ENCODE results near the gene ATP8B3. TPM values are rescaled to one million over a fixed set of nuclear protein-coding genes. Genes with fewer than 3 reads are reported as not detected.

ATP8B3 gene
- total RNA-seq, 1 experiment from 2014 or later: 9.6 TPM

DNA sequence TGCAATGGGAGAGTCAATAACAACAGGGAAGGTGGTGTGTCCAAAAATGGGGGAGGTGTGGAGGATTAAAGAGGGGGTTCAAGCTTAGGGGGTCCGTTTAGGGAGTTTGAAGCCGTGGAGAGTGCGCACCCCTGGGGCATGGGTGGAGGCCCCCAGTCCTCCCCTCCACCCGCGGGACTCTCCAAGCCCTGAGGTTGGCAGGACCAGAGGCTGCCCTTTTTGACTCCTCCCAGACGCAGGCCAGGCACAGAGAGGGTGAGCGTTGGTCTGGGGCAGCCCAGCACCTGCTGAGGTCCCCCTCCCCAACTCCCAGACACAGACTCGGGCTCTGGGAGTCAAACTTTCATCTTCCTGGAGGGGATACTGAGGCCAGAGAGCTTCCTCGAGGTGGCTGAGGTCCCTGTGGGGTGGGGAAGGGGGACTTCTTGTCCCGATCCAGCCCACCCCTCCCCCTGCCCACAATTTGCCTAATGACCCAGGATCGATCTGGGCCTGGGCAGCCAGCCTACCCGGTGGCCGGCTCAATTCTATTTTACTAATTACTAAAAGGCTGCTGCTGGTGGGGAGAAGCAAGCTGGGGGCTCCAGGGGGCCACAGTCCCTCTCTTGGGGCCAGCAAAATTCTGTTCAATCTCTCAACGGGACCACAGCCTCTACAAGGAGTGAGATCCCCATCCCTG lies 61.6 kb downstream of the ATP8B3 start:
- Histone ChIP-seq H2BK20ac (ENCODE audit: low read depth, low read length, poor library complexity, severe bottlenecking) (no peak overlapping the region), H2BK12ac (ENCODE audit: insufficient read length, low read depth, low read length) (no peak overlapping the region), H3K9ac (ENCODE audit: extremely low read depth, insufficient read length, low read length) (no peak overlapping the region), H3T11ph (ENCODE audit: low read length) (no peak overlapping the region), H4K5ac (ENCODE audit: insufficient read length, low read depth, low read length) (no peak overlapping the region), H3K18ac (ENCODE audit: insufficient read length, low read depth, low read length) (no peak overlapping the region), H2BK15ac (ENCODE audit: low read depth, low read length) (no peak overlapping the region), H3K23me2 (ENCODE audit: insufficient read length, low read depth, low read length, poor library complexity, severe bottlenecking) (peaks cover 19% of the 10 kb centered on the region), H3K79me2 (ENCODE audit: insufficient read depth, low read length) (no peaks in the 10 kb centered on the region), H3K4ac (ENCODE audit: low read depth, low read length) (no peak overlapping the region), H3K4me2 (ENCODE audit: insufficient read depth, insufficient read length, low read length) (no peak overlapping the region), H2AK5ac (ENCODE audit: insufficient read length, low read length) (no peak overlapping the region), H2BK5ac (ENCODE audit: insufficient read length, low read length) (no peak overlapping the region), H3K27ac (ENCODE audit: insufficient read length, low read depth, low read length) (no peak overlapping the region), H3K4me1 (ENCODE audit: insufficient read depth, low read length) (no peaks in the 10 kb centered on the region; the same call in 1 of the 2 replicates), H2AFZ (ENCODE audit: low read length) (no peak overlapping the region), H4K8ac (replicated peaks; ENCODE audit: insufficient read length, low read depth, low read length) (no peak overlapping the region), H3K79me1 (ENCODE audit: insufficient read depth, low read depth, low read length, poor library complexity, severe bottlenecking) (no peaks in the 10 kb centered on the region), H2BK120ac (ENCODE audit: low read depth, low read length, poor library complexity, severe bottlenecking) (no peak overlapping the region), H3K9me3 (ENCODE audit: control insufficient read depth, low read depth, low read length) (no peaks in the 10 kb centered on the region), H3K14ac (ENCODE audit: insufficient read depth, low read length) (no peak overlapping the region; the same call in 1 of the 2 replicates), H4K20me1 (ENCODE audit: control insufficient read depth, insufficient read depth, insufficient read length) (no peaks in the 10 kb centered on the region), H3K56ac (ENCODE audit: insufficient read length, low read depth, low read length) (no peak overlapping the region), H4K91ac (ENCODE audit: insufficient read length, low read depth, low read length) (no peak overlapping the region), H3K23ac (ENCODE audit: insufficient read length, low read depth, low read length) (no peak overlapping the region), H3K27me3 (ENCODE audit: insufficient read depth, low read length) (peaks cover 81% of the 10 kb centered on the region)
- Mint-ChIP-seq H3K4me1 (peaks cover 10 to 21% of the 10 kb centered on the region in 2 experiments), H3K4me3 (peak overlapping the region in 1 of 2 experiments; percentile 59; a peak in 2 of 5 replicates), H3K9me3 (no peaks in the 10 kb centered on the region; a peak in 2 of 5 replicates), H3K27me3 (ENCODE audit: low read depth) (peaks cover 87% of the 10 kb centered on the region), H3K36me3 (ENCODE audit: insufficient read depth in 1 of 3, low read depth in 3 of 3) (no peaks in the 10 kb centered on the region), H3K27ac (no peak overlapping the region; a peak in 1 of 7 replicates)
- TF ChIP-seq, protein P1, sequence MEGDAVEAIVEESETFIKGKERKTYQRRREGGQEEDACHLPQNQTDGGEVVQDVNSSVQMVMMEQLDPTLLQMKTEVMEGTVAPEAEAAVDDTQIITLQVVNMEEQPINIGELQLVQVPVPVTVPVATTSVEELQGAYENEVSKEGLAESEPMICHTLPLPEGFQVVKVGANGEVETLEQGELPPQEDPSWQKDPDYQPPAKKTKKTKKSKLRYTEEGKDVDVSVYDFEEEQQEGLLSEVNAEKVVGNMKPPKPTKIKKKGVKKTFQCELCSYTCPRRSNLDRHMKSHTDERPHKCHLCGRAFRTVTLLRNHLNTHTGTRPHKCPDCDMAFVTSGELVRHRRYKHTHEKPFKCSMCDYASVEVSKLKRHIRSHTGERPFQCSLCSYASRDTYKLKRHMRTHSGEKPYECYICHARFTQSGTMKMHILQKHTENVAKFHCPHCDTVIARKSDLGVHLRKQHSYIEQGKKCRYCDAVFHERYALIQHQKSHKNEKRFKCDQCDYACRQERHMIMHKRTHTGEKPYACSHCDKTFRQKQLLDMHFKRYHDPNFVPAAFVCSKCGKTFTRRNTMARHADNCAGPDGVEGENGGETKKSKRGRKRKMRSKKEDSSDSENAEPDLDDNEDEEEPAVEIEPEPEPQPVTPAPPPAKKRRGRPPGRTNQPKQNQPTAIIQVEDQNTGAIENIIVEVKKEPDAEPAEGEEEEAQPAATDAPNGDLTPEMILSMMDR (conservative IDR thresholded peaks at IDR 0.05): no peak
- no CpG with 5 or more reads among the region's 14 CpGs for WGBS (ENCODE audit: extremely low coverage, insufficient read length, low lambda C conversion rate)
- no peak for DNase-seq

Data from H9 (cell line).